GM21576 (cell line): ENCODE measurements around the gene RORB.
"Not testable (repeated sequence)": the region's sequence is repeated elsewhere in the genome, so short reads cannot be mapped to it uniquely, and the experiment has no call there.

Experiments
- ATAC-seq: cut with Tn5 transposase; IDR thresholded peaks from one replicate; pipeline ENCODE4 v1.9.1; 2021; ENCODE audit warnings: mild to moderate bottlenecking, moderate library complexity; ENCODE audit not compliant: unreplicated experiment

Gene RORB

DNA sequence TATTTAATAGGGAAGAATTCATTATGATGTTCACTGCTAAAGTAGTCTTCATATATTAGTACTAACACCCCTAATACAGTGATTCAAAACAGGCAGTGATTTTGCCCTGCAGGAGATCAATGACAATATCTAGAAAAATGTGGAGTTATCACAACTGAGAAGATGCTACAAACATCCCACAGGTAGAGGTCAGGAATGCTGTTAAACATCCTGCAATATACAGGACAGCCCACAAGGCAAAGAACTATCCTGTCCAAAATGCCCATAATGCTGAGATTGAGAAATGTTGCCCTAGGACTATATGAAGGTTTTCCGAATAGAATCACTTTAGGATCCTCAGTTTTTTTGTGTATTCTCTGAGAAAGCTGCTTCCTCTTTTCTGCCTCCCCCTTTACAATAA is 15.3 kb downstream of the RORB start:
- no peak for ATAC-seq

DNA sequence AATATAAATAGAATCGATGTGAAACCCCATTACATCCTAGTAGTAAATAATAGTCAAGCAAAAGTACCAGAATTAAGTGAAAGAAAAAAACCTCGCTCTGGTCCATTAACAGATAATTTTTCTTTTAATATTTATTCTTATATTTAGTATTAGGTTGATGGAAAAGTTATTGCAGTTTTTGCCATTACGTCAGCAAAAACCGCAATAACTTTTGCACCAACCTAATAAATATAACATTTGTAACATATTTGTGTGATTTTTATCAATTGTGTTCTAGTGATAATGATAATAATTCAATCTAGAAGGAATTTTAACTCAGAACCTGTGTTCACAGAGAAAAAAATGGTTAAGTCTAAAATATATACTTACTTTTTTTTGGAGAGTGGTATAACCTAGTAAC is 16.1 kb downstream of the RORB start:
- ATAC-seq = no peak

DNA sequence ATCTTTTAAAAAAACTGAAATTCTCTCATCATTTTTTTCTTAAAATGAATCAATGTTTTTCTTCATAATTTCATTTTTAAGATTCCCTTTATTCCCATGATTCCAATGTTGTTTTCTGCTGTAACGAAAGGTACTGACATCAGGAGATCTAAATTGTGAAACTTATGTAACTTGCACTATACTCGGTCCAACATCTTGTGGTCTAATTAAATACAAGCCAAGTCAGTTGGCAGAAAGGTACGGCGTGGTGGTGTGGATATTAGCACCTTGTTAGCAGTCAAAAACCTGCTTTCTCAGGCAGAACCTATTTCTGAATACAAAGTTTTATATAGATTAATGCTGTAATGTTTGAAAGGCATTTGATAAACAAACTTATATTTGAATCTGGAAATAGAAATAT is 20.1 kb downstream of the RORB start:
- ATAC-seq = no peak

DNA sequence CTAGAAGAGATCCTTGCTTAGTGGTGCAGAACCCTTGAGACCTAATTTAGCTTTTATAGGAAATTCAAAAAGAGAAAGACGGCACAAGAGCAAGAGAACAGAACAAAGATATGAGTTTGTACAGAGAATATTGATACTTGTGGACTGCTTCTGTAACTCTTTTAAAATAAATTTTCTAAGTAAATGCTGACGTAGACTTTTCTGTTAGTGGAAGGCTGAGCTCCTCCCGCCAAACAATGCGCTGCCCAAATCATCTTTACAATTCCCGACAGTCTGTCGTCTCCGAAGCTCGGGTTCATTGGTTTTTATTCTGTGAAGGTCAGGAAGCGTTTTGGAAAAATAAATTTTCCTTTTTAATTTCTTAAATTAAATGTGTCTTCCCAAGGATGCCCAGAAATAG is 22.3 kb downstream of the RORB start:
- ATAC-seq = no peak

DNA sequence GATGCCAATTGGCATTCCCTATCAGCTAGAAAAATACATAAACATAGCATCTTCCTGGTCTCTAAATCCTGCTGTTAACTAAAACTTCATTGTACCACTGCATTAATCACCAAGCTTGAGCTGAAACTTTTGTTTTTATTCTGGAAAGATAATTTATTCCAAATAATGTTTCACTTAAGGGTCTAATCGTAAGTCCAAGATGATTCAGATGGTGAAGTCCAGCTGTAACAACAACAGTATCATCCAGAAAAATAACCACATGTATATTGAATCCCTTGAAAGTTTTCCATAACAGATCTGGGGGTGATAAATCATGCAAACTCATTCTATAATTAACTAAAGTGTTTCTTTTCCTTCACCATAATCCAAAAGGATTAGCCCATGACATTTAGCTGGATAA is 23.9 kb downstream of the RORB start:
- ATAC-seq = no peak

DNA sequence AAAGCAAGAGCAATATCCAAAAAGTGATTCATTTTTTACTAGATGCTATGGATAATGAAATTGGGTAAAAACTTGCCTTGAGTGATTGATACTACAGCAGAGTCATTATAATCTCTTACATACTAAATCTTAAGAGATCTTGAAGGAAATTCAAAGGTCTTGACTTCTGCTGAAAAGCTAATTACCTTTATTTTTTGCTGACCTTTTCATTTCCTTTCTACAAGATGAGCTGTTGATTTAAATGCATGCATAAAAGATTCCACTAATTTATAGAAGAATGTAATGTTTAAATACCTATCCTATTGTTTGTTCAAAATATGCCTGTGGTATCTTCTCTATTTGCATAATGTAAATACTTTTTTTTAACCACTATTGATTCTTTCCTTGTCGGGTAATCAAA is 27.2 kb downstream of the RORB start:
- no peak for ATAC-seq

DNA sequence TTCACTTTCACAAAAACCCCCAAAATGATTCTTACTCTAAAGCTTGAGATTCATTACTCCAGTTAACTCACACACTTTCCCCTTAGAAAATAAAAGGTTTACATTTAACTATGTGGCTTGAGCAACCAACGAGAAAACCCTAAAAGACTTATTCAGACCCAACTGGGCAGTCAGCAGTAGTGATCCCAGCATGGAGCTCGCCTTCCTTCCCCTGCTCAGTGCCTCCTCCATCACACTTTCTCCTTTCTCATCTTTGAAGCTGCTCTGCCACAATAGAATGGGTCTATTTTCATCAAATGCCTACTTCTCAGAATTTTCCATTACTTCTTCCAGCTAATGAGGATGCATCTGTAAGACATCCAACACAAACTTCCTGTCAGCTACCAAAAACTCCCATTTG is 29.1 kb downstream of the RORB start:
- ATAC-seq = no peak

DNA sequence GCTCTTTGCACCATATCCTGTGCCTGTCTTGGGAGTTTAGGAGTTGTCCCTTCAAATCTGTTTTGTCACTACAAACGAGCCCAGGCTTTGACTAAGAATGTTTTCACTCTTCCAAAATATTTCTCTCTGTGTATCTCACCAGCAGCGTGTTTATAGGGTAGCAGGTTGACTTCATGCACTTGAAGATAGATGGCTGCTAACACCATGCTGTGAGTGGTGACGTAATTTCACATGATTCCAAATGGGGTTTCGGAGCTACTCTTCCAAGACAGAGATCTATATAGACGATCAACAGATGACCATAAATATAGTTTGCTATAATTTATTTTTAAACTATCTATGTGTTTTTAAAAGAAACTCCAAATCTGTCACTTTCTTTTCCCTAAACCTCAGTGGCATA is 30.6 kb downstream of the RORB start:
- ATAC-seq = no peak

DNA sequence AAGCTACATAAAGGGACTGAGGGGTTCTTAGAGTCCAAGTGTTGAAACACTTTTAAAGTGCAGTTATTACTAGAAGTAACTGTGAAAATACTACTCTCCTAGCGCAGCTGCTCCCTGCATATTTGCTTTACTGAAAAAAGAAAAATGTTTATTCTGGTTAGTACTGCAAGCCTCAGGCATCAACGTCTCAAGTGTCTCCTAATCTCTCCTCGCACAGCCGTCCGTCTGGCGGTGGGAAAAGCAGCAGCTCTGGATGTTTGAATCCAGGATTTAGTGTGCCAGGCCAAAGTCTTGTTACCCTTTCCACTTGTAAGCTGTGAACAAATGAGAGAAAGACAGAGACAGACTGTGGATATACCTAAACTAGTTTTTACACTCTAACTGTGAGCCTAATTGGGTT is 31.1 kb downstream of the RORB start:
- ATAC-seq = no peak

DNA sequence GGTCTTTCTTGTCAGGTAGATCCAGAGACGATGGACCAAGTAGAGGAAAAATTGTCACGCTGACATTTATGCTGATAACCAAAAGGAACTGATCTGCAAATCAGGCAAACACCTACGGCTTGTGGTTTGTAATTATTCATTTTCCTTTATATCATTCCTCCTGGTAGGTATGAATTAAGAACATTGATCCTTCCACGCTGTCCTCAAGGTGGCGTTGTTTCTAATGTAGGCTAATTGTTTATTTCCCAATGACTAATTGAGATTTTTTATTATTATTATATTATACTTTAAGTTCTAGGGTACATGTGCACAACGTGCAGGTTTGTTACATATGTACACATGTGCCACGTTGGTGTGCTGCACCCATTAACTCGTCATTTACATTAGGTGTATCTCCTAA is 33.3 kb downstream of the RORB start:
- ATAC-seq = not testable (repeated sequence)

DNA sequence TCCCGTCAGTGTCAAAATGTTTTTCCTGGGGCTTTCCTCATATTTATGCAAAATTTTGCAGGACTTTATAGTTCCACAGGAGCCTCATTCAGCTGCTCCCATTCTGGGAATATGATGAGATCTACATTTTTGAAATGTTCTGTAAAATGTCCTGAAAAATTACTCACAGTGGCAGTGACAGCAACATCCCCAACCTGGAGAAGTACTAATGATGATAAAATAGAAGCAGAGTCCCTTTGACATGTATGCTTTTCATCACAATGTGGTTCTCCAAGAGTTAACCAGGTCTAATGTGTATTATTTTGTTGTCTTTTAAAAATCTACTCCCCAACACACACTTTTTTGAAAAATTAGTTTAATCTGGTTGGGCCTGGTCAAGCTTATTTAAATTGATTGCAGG is 36.1 kb downstream of the RORB start:
- no peak for ATAC-seq

DNA sequence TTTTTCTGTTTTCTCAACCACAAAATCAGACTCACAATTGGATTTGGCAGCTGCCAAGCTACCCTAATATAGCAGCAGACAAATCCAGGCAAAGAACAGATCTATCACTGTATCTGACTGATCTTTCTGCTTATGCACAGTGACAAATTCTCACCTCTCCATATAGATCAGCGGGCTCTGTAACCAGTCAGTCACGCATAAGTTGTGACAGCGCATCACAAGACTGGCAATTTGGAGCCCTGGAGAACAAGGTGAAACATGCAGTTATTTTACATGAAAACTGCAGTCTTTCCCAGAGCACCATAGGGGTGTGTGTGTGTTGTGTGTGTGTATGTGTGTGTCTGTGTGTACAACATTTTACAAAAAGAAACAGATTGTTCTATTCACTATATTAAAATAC is 37.7 kb downstream of the RORB start:
- ATAC-seq = no peak

DNA sequence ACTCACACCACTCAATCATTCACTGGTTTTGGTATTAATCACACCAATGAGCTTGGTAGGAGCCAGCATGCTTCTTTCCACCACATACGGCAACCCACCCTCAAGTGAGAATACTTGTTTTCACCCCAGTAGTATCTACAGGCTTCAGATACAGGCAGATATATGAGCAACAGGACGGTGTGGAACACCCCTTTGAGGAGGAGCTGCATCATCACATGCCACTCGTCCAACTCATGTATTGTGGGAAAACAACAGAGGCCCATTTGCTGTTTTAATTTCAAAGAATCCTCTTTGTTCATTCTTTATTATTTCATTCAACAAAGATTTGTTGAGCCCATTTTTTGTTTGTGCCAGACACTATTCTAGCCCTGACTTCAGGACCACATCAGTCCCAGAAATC is 46.0 kb downstream of the RORB start:
- ATAC-seq = no peak

DNA sequence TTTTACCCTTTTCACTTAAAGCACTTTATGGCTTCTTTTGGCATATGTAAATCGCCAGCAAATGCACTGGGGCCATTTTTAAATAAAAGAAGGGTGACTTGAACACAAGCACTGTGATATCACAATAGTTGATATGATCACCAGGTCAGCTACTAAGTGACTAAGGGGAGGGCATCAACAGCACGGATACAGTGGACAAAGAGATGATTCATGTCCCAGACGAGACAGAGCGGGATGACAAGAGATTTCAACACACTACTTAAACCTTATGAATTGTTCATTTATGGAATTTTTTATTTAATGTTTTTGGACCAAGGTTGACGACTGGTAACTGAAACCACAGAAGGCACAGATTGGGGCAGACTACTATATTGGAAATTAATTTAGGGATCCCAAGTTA is 54.1 kb downstream of the RORB start:
- no peak for ATAC-seq

DNA sequence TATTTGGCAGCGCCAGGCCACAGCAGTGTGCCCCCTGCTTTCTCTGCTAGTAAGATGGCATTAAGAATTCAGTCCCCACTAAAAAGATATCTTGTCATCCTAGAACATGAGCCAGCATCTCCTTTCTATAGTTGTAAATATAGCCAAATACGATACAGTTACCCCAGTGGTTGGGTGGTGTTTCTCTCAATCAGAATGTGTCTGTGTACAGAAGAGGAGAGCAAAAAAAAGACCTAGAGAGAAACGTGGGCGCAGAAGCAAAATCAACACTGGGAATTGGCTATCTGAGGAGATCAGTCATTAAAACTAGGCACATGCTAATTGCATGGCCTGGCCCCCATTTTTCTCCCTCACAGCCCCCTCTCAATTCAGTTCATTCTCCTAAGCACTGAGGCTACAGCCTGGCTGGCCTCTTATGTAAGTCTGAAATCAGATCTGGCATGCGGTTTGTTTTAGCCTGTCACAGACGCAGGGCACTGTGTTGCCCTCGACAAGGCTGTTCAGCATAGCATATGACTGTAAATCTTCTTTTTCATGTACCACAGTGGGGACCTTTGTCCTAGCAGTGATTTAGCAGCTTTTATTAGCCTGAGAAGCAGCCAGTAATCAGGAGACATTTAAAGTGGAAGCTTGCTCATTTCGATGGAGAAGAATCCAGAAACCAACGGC is 57.8 kb downstream of the RORB start:
- ATAC-seq = no peak

DNA sequence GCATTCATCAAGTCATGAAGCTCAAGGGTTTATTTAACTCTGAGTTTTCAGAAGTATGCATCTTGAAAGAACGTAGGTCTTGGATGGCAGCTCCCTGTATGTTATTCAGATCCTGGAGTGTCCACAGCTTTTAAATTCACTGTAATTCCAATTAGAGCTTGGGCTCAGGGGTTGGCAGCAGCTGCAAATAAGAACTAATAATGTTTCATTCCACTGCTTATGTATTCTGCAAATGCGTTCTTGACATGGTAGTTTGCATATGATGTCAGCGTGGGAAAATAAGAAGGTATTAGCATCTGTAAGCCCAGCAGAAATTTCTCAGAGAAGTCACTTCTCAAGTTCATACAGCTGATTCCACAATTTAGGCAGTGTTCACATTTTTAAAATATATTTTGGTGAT is 58.4 kb downstream of the RORB start:
- ATAC-seq = no peak

DNA sequence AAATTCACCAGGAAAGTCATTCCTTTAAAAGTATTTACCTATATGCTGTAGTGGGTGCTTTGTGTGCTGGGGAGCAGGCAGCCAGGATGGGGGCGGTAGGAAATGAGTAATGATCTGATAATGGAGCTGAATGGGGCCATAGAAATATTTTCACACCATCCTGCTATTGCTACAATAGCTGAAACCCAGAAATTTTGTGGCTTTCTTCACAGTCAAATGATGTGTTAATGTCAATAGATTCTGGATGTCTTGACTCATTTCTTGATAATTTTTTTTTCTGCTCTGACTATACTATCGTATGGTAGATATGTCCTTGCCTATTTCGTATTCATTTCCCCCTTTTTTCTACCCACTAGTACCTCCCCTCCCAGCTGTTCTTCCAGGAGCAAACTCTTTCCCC is 59.5 kb downstream of the RORB start:
- peak; percentile 78 for ATAC-seq

DNA sequence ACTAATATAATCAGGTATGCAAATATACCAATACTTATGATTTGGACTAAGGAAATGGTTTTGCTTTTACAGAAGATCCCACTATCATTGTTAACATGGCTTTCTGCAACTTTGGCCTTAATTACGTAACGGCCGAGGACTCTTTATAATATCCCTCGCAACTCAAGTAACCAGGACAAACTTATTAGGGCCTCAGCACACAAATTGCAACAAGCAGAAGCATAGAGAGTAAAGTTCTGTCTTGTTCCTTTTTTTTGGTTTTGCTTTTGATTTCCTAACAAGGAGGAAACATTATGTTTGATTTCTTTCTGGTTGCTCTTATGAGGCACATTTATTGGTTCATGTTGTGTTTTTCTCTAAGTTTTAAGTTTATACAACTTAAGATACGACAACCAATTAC is 60.4 kb downstream of the RORB start:
- ATAC-seq = peak; percentile 37

DNA sequence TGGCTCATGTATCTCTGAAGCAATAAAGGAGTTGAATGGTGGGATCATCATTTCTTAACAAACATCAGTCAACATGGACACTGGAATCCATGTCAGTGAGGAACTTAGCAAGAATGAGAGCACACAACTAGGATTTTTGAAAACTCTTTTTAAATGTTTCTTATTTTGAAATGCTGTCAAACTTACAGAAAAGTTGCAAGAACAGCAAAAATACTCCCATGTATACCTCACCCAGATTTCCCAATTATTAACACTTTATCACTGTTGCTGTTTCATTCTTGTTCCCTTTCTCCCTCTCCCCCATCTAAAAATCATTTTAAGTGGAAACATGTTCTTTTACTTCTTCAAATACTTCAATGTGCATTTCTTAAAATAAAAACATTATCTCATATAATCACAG is 65.5 kb downstream of the RORB start:
- ATAC-seq = no peak

DNA sequence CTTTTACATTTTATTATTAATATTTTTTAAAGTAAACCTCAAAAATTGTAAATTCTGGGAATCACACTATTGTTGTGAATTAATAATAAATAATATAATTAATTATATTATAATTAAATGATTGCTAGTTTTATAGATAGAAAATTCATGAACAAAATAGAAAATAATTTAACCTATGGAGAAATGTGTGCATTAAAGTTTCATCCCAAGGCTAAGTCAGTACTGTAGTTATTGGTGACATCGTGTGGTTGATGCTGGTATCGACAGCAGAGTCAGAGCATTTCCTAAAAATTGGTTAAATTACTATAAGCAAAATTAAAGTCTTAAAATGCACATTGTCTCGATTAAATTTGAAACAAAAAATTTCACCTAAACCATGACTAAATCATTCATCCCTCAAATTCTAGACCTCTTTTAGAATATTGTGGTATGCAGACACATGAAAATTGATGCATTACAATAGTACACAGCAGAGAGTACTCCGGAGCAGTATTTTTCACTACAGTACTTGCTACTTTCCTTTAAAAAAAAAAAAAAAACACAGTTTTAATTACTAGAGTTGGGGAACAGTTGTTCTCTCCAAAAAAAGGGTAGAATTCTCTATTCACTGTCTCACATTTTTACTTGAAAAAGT is 73.9 kb downstream of the RORB start:
- ATAC-seq = peak; percentile 66

DNA sequence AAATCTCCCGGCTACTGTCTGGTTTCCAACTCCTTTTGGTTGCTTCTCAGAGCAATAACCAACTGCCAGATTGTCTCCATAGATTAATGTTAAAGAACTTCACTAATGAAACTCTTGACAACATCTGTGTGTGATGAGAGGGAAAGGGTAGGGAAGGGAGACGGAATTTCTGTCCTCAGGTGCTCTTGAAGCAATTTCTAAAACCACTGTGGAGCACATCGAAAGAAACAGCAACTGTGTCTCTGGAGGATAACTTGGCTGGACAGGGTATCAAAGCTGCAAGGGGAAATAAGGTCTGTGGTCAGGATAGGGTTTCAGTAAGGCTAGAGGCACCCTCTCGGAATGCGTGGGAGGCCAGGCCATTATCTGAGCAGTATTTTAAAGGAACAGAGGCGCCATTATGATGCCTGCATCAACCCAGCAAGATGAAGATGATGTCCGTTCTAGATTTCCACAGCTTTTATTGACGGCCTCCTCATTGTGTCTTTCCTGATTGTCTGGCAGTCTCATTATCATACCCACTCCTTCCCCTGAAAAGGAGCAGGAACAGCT is 76.6 kb downstream of the RORB start:
- ATAC-seq = no peak

DNA sequence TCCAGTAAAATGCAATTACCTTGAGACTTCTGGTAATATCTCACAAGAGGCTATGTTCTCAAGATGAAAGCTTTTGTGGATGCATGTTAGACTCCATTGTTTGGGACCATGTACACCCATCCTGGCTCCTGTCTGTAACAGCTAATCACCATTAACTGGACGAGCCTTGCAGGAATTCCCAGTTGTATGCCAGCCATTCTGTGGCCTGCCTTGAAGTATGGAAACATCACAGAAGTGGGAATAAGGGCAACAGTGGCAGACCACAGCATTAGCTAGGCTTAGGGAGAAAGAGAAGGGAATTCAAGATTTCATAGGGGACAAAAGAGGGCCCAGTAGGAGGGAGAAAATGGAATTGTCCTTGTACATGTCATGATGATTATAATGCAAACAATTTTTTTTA is 79.0 kb downstream of the RORB start:
- ATAC-seq = no peak

DNA sequence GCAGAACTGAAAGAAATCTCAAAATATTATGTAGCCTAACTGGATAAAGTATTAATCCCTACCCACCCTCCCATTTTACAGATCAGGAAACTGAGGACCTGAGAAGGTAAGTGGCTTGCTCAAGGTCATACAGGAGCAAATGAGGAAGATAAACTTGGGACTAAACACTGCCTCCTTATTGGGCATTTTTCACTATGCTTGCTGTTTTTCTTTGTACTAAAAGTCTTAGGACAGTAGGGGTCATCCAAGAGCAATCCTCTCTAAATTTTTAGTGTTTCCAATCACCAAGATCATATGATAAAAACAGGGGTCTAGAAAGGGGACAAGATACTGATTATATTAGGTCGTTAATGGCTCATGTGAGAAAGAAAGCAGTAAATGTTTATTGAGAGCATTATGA is 80.8 kb downstream of the RORB start:
- no peak for ATAC-seq
